Measurements from ENCODE around the gene PTPRD. TPM values are rescaled to one million over a fixed set of nuclear protein-coding genes. Genes with fewer than 3 reads are reported as not detected.

Gene PTPRD
- total RNA-seq, 1 donor from 2014 or later = 136 TPM

DNA sequence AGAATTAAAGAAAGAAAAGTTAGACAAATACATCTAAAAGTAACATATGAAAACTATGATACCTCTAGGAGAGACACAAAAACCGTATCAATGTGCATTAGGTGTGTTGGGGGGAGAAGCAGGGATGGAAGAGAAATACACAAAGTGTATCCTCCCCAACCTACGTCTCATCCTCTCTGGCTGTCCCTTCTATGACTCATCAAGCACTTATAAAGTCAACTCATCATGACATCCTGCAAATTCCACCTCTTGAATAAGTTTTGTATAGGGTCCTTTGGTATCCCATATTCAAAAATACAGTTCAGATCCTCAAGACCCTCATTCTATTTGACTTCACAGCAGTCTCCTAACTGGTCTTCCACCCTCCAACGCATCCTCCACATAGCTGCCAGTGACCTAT is 1895.7 kb downstream of the PTPRD start:
- no peak overlapping the region for H3K9ac ChIP-seq
- no peak overlapping the region for H3K4me2 ChIP-seq
- H3K4me1 Mint-ChIP-seq = peaks cover 59% of the 10 kb centered on the region
- no peak overlapping the region for H2AFZ ChIP-seq (replicated peaks)
- peak overlapping the region; percentile 47 for H3K27ac Mint-ChIP-seq
- no peaks in the 10 kb centered on the region for H3K36me3 ChIP-seq
- H3F3A ChIP-seq (ENCODE audit: low read depth) = peaks cover 32% of the 10 kb centered on the region
- peaks cover 14% of the 10 kb centered on the region for H3K36me3 Mint-ChIP-seq
- TF ChIP-seq EZH2phosphoT487 (IDR thresholded peaks at IDR 0.05) = no peak
- TF ChIP-seq EZH2 (IDR thresholded peaks at IDR 0.05) = no peak
- TF ChIP-seq, protein P1, sequence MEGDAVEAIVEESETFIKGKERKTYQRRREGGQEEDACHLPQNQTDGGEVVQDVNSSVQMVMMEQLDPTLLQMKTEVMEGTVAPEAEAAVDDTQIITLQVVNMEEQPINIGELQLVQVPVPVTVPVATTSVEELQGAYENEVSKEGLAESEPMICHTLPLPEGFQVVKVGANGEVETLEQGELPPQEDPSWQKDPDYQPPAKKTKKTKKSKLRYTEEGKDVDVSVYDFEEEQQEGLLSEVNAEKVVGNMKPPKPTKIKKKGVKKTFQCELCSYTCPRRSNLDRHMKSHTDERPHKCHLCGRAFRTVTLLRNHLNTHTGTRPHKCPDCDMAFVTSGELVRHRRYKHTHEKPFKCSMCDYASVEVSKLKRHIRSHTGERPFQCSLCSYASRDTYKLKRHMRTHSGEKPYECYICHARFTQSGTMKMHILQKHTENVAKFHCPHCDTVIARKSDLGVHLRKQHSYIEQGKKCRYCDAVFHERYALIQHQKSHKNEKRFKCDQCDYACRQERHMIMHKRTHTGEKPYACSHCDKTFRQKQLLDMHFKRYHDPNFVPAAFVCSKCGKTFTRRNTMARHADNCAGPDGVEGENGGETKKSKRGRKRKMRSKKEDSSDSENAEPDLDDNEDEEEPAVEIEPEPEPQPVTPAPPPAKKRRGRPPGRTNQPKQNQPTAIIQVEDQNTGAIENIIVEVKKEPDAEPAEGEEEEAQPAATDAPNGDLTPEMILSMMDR (IDR thresholded peaks at IDR 0.05) = no peak
- H3K4me3 ChIP-seq = no peak overlapping the region
- H3K9me3 ChIP-seq (ENCODE audit: low read depth) = no peaks in the 10 kb centered on the region
- no peak for DNase-seq (ENCODE audit: low spot score)
- no peak overlapping the region for H3K4me3 Mint-ChIP-seq
- peaks cover 35% of the 10 kb centered on the region for H3K4me1 ChIP-seq
- no peaks in the 10 kb centered on the region for H3K27me3 Mint-ChIP-seq (ENCODE audit: insufficient read depth, low read depth)
- peaks cover 3% of the 10 kb centered on the region for H3K9me3 Mint-ChIP-seq
- no peaks in the 10 kb centered on the region for H3K27me3 ChIP-seq
- H3K79me2 ChIP-seq (ENCODE audit: low read depth) = peaks cover 36% of the 10 kb centered on the region
- H3K27ac ChIP-seq = no peak overlapping the region
- peaks cover 18% of the 10 kb centered on the region for H4K20me1 ChIP-seq (ENCODE audit: low read depth)

DNA sequence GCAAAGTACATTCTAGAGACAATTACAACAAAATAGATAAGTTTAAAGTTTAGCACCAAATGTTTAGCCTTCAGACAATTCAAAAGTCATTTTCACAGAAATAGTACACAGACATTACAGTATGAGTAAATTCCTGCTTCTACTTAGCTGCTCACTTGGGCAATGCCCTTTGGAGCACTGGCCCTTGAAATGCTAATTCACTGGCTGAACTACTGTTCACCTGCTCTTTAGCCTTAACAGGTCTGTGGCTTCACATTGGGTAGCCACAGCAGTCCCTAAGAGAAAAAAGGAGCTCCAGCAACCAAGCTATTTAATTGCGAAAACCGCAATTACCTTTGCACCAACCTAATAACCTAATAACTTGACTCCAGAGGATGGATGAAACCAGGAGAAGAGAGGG is 1897.0 kb downstream of the PTPRD start:
- Mint-ChIP-seq H3K36me3 (peaks cover 12% of the 10 kb centered on the region), H3K4me3 (no peak overlapping the region), H3K4me1 (peaks cover 63% of the 10 kb centered on the region), H3K27me3 (ENCODE audit: insufficient read depth, low read depth) (no peaks in the 10 kb centered on the region), H3K27ac (no peak overlapping the region), H3K9me3 (peaks cover 3% of the 10 kb centered on the region)
- Histone ChIP-seq H3K4me1 (peaks cover 35% of the 10 kb centered on the region), H3K79me2 (ENCODE audit: low read depth) (peaks cover 46% of the 10 kb centered on the region), H2AFZ (replicated peaks) (no peak overlapping the region), H3F3A (ENCODE audit: low read depth) (peaks cover 32% of the 10 kb centered on the region), H3K27me3 (no peaks in the 10 kb centered on the region), H3K4me2 (no peak overlapping the region), H3K9ac (no peak overlapping the region), H3K36me3 (no peaks in the 10 kb centered on the region), H4K20me1 (ENCODE audit: low read depth) (peaks cover 18% of the 10 kb centered on the region), H3K27ac (no peak overlapping the region), H3K9me3 (ENCODE audit: low read depth) (no peaks in the 10 kb centered on the region), H3K4me3 (no peak overlapping the region)
- TF ChIP-seq, protein P1 (IDR thresholded peaks at IDR 0.05) = no peak
- no peak for TF ChIP-seq EZH2 (IDR thresholded peaks at IDR 0.05)
- TF ChIP-seq EZH2phosphoT487 (IDR thresholded peaks at IDR 0.05) = no peak
- DNase-seq (ENCODE audit: low spot score) = no peak

GRCh38 chr9:8713811-8714165 is 1899.0 kb downstream of the PTPRD start:
- Mint-ChIP-seq H3K36me3 (peaks cover 12% of the 10 kb centered on the region), H3K27ac (no peak overlapping the region), H3K4me1 (peaks cover 48% of the 10 kb centered on the region), H3K9me3 (peaks cover 3% of the 10 kb centered on the region), H3K4me3 (no peak overlapping the region), H3K27me3 (ENCODE audit: insufficient read depth, low read depth) (no peaks in the 10 kb centered on the region)
- Histone ChIP-seq H3K36me3 (no peaks in the 10 kb centered on the region), H3K4me1 (peaks cover 28% of the 10 kb centered on the region), H3K9ac (no peak overlapping the region), H3F3A (ENCODE audit: low read depth) (peaks cover 23% of the 10 kb centered on the region), H3K4me3 (no peak overlapping the region), H3K4me2 (no peak overlapping the region), H3K9me3 (ENCODE audit: low read depth) (no peaks in the 10 kb centered on the region), H2AFZ (replicated peaks) (no peak overlapping the region), H3K27ac (no peak overlapping the region), H3K27me3 (no peaks in the 10 kb centered on the region), H4K20me1 (ENCODE audit: low read depth) (peaks cover 18% of the 10 kb centered on the region), H3K79me2 (ENCODE audit: low read depth) (peaks cover 43% of the 10 kb centered on the region)
- TF ChIP-seq EZH2phosphoT487 (IDR thresholded peaks at IDR 0.05) (no peak), EZH2 (IDR thresholded peaks at IDR 0.05) (no peak)
- TF ChIP-seq, protein P1 (IDR thresholded peaks at IDR 0.05) = no peak
- DNase-seq (ENCODE audit: low spot score) = no peak

All from neural progenitor cell (in vitro differentiated cells).